T-helper 9 cell (primary cell): ENCODE data around the gene SLC12A6.
"Not testable (repeated sequence)": the region's sequence is repeated elsewhere in the genome, so short reads cannot be mapped to it uniquely, and the experiment has no call there.

Experiments used
- DNase-seq: peaks from one replicate; pipeline ENCODE4 v3.0.0-alpha.2; 2020

SLC12A6 gene

GRCh38 chr15:34355241-34355640 lies 17.7 kb upstream of the SLC12A6 start:
- no peak for DNase-seq

- DNase-seq: no peak
Observed at GRCh38 chr15:34354286-34354685, 16.7 kb upstream of the SLC12A6 start.

DNA sequence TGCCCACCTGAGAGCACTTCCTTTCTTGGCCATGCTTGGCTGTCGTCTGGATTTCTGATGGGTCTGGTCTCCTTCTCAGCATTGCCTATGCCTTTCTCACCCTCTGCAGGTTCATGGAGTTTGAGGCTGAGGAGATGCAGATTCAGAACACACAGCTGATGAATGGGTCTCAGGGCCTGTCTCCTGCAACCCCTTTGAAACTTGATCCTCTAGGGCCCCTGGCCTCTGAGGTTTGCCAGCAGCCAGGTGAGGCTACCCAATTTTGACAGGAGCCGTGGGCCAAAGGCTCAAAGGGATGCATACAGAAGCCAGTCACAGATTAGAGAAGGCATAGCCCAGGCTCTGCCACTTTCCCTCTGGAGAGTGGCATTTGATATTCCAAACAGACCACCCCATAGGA lies 16.0 kb upstream of the SLC12A6 start:
- no peak for DNase-seq

- not testable (repeated sequence) for DNase-seq
Observed at GRCh38 chr15:34352996-34353395, 15.4 kb upstream of the SLC12A6 start.

DNA sequence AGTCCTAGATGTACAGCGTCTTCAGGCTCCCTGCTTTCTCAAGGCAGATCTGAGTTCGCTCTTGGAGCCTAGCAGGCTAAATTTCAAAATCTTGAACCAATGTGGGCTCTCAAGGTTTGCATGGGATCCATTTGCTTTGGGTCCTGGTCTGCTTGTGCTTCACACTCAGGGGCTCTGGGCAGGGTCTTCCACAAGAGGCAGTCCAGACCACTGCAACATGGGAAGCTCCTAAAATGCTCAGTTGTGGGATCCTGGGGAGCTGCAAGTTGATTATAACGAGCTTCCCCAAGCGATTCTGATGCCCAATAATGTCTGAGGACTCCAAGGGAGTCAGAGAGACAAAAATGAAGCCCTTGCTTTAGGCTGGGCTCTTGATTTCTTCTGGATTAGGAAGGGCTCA lies 12.2 kb upstream of the SLC12A6 start:
- no peak for DNase-seq

- no peak for DNase-seq
Observed at GRCh38 chr15:34348735-34349300, 11.2 kb upstream of the SLC12A6 start.

GRCh38 chr15:34347951-34348638 lies 10.5 kb upstream of the SLC12A6 start:
- no peak for DNase-seq

DNA sequence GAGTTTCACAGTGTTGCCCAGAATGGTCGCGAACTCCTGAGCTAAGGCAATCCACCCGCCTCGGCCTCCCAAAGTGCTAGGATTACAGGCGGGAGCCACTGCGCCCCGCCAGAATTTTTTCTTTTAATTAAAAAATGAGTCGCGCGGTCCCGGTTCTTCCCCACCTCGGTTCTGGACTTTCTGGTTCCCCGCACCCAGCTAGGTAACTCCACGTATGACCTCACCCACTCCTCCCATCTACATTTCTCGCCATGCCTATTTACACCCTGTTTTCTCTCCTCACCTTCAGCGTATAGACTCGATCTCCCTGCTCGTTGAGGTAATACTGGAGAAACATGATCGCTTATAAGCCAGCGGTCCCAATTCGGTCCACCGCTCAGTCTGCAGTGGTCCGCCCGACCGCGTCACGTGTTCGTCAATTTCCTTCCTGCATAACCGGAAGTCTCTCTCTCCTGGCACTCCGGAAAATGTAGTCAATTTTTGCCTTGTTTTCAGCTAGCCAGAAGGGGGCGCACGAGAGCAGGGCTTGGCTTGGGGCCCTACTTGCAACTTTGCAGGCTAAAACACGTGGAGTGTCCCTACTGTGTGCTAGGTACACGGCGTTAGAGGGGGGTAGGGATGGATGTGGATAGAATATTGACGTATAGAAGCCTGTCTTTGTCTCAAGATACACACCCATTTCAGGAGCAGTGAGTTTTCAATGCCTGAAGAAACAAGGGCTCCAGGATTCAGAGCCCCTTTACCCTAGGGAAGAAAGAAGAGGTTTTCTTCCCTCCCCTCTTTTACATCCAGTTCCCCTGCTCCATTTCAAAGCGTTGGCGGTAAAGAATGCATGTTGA lies 5.4 kb upstream of the SLC12A6 start, which contains the start of the genes NOP10 and NUTM1:
TSS of gene NOP10 (minus strand) at position 400 of the 839 bp plus-strand sequence. CDS start at position 337, 63 bp downstream.
TSS of gene NUTM1 (plus strand) at position 579 of the 839 bp plus-strand sequence. CDS start 382 bp downstream, outside the sequence.
- DNase-seq: peak; percentile 97

- not testable (repeated sequence) for DNase-seq
Observed at GRCh38 chr15:34342213-34342736, 4.7 kb upstream of the SLC12A6 start.

DNA sequence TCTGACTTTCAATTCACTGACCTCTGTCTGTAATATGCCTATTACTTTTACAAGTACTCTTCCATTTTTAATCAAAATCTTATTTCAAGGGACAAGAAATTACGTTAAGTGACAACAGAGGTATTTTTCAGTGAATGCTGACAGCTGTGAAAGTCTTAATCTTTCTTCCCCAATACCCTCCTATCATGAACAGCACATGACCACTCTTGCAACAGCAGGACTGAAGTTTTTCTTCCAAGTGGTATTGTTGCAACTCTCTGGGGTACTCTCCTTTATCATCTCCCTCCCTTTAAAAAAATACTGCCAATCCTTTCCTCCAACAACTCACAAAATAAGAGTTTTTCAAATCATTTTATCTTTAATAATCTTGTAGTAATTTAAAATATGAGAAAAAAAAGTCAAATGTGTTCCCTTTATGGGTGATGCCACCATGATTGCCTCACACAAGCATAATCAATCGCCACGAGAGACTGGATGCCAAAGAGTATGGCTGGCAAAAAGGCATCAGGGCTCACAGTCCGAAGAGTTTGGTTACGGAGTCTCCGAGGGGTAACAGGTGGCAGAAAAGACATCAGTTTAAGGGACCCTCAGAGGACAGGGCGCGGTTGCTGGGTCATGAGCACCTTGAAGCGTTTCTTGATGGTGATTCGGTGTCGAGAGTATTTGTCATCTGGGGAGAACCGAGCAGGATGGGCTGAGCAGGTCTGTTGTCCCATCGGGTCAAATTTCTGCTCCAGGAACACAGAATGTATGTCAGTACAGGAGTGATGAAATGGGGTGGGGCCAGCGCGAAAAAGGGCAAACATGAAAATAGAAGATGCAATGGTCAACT lies 4.0 kb upstream of the SLC12A6 start:
- DNase-seq: no peak

DNA sequence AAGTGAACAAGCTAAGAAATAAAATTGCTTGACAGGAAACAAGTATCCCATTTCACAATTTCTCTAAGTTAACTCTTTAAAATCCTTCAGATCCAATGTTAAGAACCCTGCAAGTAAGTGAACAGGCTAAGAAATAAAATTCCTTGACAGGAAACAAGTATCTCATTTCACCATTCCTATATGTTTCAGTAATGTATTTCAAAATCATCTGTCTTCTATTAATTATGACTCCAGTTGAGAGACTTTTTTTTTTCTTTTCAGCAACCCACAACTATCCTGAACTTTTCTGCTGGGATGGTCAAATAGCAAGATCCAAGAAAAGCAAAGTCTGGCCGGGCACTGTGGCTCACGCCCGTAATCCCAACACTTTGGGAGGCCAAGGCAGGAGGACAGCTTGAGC lies 2.4 kb upstream of the SLC12A6 start:
- DNase-seq: no peak

DNA sequence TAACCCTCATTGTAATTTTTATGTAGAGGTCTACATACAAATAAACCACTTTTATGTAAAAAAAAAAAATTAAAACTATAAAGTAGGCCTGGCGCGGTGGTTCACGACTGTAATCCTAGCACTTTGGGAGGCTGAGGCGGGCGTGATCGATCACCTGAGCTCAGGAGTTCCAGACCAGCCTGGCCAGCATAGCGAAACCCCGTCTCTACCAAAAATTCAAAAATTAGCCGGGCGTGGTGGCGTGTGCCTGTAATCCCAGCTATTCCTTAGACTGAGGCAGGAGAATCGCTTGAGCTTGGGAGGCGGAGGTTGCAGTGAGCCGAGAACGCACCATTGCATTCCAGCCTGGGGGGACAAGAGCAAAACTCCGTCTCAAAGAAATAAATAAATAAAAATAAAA lies 766 bp upstream of the SLC12A6 start:
- DNase-seq: no peak

- no peak for DNase-seq
Observed at GRCh38 chr15:34336991-34337556, 507 bp downstream of the SLC12A6 start.

GRCh38 chr15:34336231-34336990 lies 1.2 kb downstream of the SLC12A6 start:
- DNase-seq: no peak

- no peak for DNase-seq
Observed at GRCh38 chr15:34335176-34336032, 2.2 kb downstream of the SLC12A6 start.

DNA sequence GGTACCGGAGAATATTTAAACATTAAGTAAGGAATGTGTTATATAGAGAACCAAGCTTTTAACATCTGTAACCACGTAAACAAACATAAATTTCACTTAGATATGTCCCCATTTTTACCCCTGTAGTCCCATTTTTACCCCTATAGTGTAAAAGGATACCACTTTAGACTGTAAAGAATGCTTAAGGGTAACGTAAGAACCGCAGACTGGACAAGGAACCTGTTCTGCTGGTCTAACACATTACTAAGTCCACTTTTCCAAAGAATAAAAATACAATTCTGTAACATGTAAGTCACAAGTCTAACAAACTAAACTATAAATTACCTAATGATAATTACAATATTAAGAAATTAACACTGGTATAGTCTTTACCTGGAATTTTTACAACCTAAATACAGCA lies 2.9 kb downstream of the SLC12A6 start:
- DNase-seq: no peak

DNA sequence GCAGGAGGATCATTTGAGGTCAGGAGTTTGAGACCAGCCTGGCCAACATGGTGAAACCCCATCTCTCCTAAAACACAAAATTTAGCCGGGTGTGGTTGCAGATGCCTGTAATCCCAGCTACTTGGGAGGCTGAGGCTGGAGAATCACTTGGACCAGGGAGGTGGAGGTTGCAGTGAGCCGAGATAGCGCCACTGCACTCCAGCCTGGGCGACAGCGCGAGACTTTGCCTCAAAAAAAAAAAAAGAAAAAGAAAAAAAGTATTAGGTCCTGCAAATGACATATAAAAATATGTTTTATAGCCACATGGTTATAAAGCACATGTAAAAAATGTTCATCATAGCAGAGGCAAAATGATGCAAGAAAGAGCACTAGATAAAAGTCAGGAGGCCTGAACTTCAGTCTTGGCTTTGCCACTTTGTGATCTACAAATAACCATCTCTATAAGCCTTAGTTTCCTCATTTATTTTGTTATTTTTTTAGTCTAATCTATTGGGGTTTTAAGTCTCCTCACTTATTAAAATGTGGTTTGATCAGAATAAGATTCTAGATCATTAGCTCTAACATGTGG lies 4.9 kb downstream of the SLC12A6 start:
- no peak for DNase-seq

GRCh38 chr15:34331809-34332208 lies 5.8 kb downstream of the SLC12A6 start:
- no peak for DNase-seq

GRCh38 chr15:34330279-34330678 lies 7.3 kb downstream of the SLC12A6 start:
- no peak for DNase-seq

DNA sequence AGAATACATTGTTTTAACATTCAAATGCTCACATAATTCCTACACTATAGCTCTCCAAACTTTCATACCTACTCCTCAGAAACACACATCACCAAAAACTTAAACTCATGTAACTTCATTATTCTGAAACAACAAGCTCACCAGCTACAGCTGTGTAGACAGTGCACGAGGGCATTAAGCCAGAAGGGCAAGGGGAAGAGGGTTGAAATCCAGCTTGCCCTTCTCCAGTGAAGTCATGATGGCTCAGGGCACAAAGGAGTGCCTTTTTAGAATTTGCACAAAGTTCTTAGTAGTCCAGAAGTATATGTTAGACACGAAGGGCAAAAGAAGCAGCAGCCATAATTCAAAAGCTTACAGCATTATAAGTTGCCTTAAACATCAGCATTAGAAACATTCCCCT lies 8.6 kb downstream of the SLC12A6 start:
- DNase-seq: no peak
